Liver (tissue), 9 donors: ENCODE measurements around the gene NMS. TPM values are rescaled to one million over a fixed set of nuclear protein-coding genes. Genes with fewer than 3 reads are reported as not detected.

ENCODE experiments used
- DNase-seq: peaks from one replicate; pipeline ENCODE4 v3.0.0-alpha.2; 2017; ENCODE audit warnings: low spot score
- H3K27ac ChIP-seq, 2 donors: one replicate each; pipeline ENCODE4 v1.7.0; 2013; ENCODE audit warnings: inconsistent platforms in 2 of 2, low read length in 2 of 2, control low read depth in 1 of 2, low read depth in 1 of 2, mild to moderate bottlenecking in 1 of 2
- H3K27me3 ChIP-seq, 4 donors: one replicate each; pipeline versions ENCODE4 v1.6.1 to v1.7.0; 2013; ENCODE audit warnings: low read length in 3 of 4, inconsistent platforms in 1 of 4, mild to moderate bottlenecking in 1 of 4, moderate library complexity in 1 of 4; ENCODE audit not compliant: control insufficient read depth in 4 of 4, insufficient read depth in 4 of 4
- H3K36me3 ChIP-seq, 4 donors: one replicate each; pipeline versions ENCODE4 v1.6.1 to v1.7.0; 2013; ENCODE audit warnings: low read length in 3 of 4, mild to moderate bottlenecking in 3 of 4, low read depth in 1 of 4, moderate library complexity in 1 of 4; ENCODE audit not compliant: control insufficient read depth in 4 of 4, insufficient read depth in 3 of 4
- H3K4me1 ChIP-seq, 4 donors: one replicate each; pipeline versions ENCODE4 v1.6.1 to v1.7.0; 2013; ENCODE audit warnings: low read length in 3 of 4, mild to moderate bottlenecking in 3 of 4, moderate library complexity in 1 of 4; ENCODE audit not compliant: control insufficient read depth in 4 of 4, insufficient read depth in 4 of 4
- H3K4me3 ChIP-seq, 3 donors: one replicate each; pipeline versions ENCODE4 v1.6.1 to v1.7.0; 2013; ENCODE audit warnings: low read length in 3 of 3, control low read depth in 1 of 3, low read depth in 1 of 3, mild to moderate bottlenecking in 1 of 3
- H3K9ac ChIP-seq, 2 donors: one replicate each; pipeline ENCODE4 v1.7.0; 2013; ENCODE audit warnings: low read length in 2 of 2, mild to moderate bottlenecking in 2 of 2, moderate library complexity in 2 of 2, control low read depth in 1 of 2, low read depth in 1 of 2
- H3K9me3 ChIP-seq, 4 donors: one replicate each; pipeline versions ENCODE4 v1.6.1 to v1.7.0; 2013; ENCODE audit warnings: low read length in 3 of 4; ENCODE audit not compliant: control insufficient read depth in 4 of 4
- EGR1 ChIP-seq, 2 donors: IDR thresholded peaks; 2 replicates each; pipeline ENCODE4 v1.6.1; 2016 to 2018; ENCODE audit warnings: antibody characterized with exemption in 2 of 2, low read depth in 2 of 2
- FOXA1 ChIP-seq: IDR thresholded peaks from 2 replicates; pipeline ENCODE4 v1.6.1; 2016; ENCODE audit warnings: antibody characterized with exemption
- FOXA2 ChIP-seq: IDR thresholded peaks from 2 replicates; pipeline ENCODE4 v1.6.1; 2016; ENCODE audit warnings: antibody characterized with exemption
- GABPA ChIP-seq, 2 donors: IDR thresholded peaks in 1 of 2; conservative IDR thresholded peaks in 1 of 2; 2 replicates each; pipeline ENCODE4 v1.6.1; 2016; ENCODE audit warnings: antibody characterized with exemption in 2 of 2, mild to moderate bottlenecking in 1 of 2, moderate library complexity in 1 of 2
- HNF4A ChIP-seq, 2 donors: conservative IDR thresholded peaks; 2 replicates each; pipeline ENCODE4 v1.6.1; 2016; ENCODE audit warnings: antibody characterized with exemption in 2 of 2, mild to moderate bottlenecking in 2 of 2
- HNF4G ChIP-seq: IDR thresholded peaks from 2 replicates; pipeline ENCODE4 v1.6.1; 2016; ENCODE audit warnings: antibody characterized with exemption
- JUND ChIP-seq, 2 donors: IDR thresholded peaks; 2 replicates each; pipeline ENCODE4 v1.6.1; 2016; ENCODE audit warnings: antibody characterized with exemption in 2 of 2
- RAD21 ChIP-seq, 2 donors: IDR thresholded peaks; 2 replicates each; pipeline ENCODE4 v1.6.1; 2016; ENCODE audit warnings: antibody characterized with exemption in 2 of 2, mild to moderate bottlenecking in 2 of 2
- RXRA ChIP-seq, 2 donors: IDR thresholded peaks; 2 replicates each; pipeline ENCODE4 v1.6.1; 2017 to 2018; ENCODE audit warnings: antibody characterized with exemption in 2 of 2, mild to moderate bottlenecking in 1 of 2
- SP1 ChIP-seq: IDR thresholded peaks from 2 replicates; pipeline ENCODE4 v1.6.1; 2018; ENCODE audit warnings: antibody characterized with exemption, mild to moderate bottlenecking
- TAF1 ChIP-seq: conservative IDR thresholded peaks from 2 replicates; pipeline ENCODE4 v1.6.1; 2016; ENCODE audit warnings: antibody characterized with exemption, mild to moderate bottlenecking
- YY1 ChIP-seq: IDR thresholded peaks from 2 replicates; pipeline ENCODE4 v1.6.1; 2016; ENCODE audit warnings: antibody characterized with exemption, mild to moderate bottlenecking
- WGBS: extraction: QIAGEN DNeasy Blood & Tissue Kit; methylation state at CpG from one replicate; pipeline ENCODE4 v1.1.7; 2013; 5-methylcytosine and 5-hydroxymethylcytosine counted together
- polyA plus RNA-seq, 2 donors: library from polyadenylated mRNA; stranded (reverse) in 1 of 2; unstranded in 1 of 2; fragments of 200-250 nt in 1 of 2; fragments of >200 nt in 1 of 2; fragmentation: Nextera tagmentation in 1 of 2; extraction: Ambion mirVana in 1 of 2; gene quantifications; one replicate each; pipeline versions ENCODE4 v1.2.1 to v1.2.3, GENCODE V29; 2013 to 2015
- total RNA-seq, 2 donors: library from RNA; depleted of rRNA; stranded (reverse); fragments of >200 nt; gene quantifications; one replicate each; pipeline ENCODE4 v1.2.3, GENCODE V29; 2014
- TF ChIP-seq, protein P1 (sequence below): fragments of 150-350 bp; IDR thresholded peaks from 2 replicates; pipeline ENCODE4 v1.5.1; 2017; ENCODE audit warnings: improper control_type of control experiment, low read depth, low read length; ENCODE audit not compliant: missing input control
- TF ChIP-seq, protein P2 (sequence below): IDR thresholded peaks from 2 replicates; pipeline ENCODE4 v1.6.1; 2016; ENCODE audit warnings: antibody characterized with exemption
- TF ChIP-seq, protein P3 (sequence below): IDR thresholded peaks from 2 replicates; pipeline ENCODE4 v1.6.1; 2016; ENCODE audit warnings: antibody characterized with exemption
- TF ChIP-seq, protein P4 (sequence below): IDR thresholded peaks from 2 replicates; pipeline ENCODE4 v1.6.1; 2016; ENCODE audit warnings: antibody characterized with exemption
- TF ChIP-seq, protein P5 (sequence below): IDR thresholded peaks from 2 replicates; pipeline ENCODE4 v1.6.1; 2016; ENCODE audit warnings: antibody characterized with exemption, mild to moderate bottlenecking
- donor health status: healthy.
- donor health status: healthy.
- donor health status: healthy.
- donor health status: healthy.
- donor health status: healthy.

Gene NMS
- total and polyA plus RNA-seq, 4 donors = not detected

DNA sequence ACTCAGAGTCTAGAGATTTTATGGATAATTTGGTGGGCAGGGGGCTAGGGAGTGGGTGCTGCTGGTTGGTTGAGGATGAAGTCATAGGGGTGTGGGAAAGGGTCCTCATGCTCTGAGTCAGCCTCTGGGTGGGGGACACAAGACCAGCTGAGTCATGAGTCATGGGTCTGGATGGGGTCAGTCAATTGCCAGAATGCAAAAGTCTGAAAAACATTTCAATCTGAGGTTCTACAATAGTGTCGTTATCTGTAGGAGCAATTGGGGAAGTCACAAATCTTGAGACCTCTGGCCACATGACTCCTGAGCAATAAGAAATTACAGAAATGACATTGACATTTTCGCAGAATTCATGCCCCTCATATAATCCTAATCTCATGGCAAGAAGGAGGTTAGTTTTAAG lies 15.1 kb downstream of the NMS start:
- Histone ChIP-seq H3K9ac (no peak overlapping the region), H3K27ac (no peak overlapping the region), H3K36me3 (no peaks in the 10 kb centered on the region), H3K4me3 (no peak overlapping the region), H3K9me3 (no peaks in the 10 kb centered on the region), H3K27me3 (no peaks in the 10 kb centered on the region), H3K4me1 (no peaks in the 10 kb centered on the region)
- WGBS = 91% methylated on average over 2 of the region's 2 CpGs
- no peak for TF ChIP-seq SP1
- TF ChIP-seq FOXA1 = no peak
- no peak for TF ChIP-seq GABPA (IDR thresholded peaks at IDR 0.05 in 1 of 2, conservative IDR thresholded peaks at IDR 0.05 in 1 of 2)
- TF ChIP-seq EGR1 (IDR thresholded peaks at IDR 0.05; ENCODE audit: low read depth in 2 of 2) = no peak
- TF ChIP-seq, protein P1, sequence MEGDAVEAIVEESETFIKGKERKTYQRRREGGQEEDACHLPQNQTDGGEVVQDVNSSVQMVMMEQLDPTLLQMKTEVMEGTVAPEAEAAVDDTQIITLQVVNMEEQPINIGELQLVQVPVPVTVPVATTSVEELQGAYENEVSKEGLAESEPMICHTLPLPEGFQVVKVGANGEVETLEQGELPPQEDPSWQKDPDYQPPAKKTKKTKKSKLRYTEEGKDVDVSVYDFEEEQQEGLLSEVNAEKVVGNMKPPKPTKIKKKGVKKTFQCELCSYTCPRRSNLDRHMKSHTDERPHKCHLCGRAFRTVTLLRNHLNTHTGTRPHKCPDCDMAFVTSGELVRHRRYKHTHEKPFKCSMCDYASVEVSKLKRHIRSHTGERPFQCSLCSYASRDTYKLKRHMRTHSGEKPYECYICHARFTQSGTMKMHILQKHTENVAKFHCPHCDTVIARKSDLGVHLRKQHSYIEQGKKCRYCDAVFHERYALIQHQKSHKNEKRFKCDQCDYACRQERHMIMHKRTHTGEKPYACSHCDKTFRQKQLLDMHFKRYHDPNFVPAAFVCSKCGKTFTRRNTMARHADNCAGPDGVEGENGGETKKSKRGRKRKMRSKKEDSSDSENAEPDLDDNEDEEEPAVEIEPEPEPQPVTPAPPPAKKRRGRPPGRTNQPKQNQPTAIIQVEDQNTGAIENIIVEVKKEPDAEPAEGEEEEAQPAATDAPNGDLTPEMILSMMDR = no peak
- TF ChIP-seq TAF1 = no peak
- TF ChIP-seq, protein P2, sequence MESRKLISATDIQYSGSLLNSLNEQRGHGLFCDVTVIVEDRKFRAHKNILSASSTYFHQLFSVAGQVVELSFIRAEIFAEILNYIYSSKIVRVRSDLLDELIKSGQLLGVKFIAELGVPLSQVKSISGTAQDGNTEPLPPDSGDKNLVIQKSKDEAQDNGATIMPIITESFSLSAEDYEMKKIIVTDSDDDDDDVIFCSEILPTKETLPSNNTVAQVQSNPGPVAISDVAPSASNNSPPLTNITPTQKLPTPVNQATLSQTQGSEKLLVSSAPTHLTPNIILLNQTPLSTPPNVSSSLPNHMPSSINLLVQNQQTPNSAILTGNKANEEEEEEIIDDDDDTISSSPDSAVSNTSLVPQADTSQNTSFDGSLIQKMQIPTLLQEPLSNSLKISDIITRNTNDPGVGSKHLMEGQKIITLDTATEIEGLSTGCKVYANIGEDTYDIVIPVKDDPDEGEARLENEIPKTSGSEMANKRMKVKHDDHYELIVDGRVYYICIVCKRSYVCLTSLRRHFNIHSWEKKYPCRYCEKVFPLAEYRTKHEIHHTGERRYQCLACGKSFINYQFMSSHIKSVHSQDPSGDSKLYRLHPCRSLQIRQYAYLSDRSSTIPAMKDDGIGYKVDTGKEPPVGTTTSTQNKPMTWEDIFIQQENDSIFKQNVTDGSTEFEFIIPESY = no peak
- no peak for TF ChIP-seq HNF4G
- TF ChIP-seq, protein P3, sequence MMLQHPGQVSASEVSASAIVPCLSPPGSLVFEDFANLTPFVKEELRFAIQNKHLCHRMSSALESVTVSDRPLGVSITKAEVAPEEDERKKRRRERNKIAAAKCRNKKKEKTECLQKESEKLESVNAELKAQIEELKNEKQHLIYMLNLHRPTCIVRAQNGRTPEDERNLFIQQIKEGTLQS = no peak
- no peak for TF ChIP-seq FOXA2
- DNase-seq = no peak

DNA sequence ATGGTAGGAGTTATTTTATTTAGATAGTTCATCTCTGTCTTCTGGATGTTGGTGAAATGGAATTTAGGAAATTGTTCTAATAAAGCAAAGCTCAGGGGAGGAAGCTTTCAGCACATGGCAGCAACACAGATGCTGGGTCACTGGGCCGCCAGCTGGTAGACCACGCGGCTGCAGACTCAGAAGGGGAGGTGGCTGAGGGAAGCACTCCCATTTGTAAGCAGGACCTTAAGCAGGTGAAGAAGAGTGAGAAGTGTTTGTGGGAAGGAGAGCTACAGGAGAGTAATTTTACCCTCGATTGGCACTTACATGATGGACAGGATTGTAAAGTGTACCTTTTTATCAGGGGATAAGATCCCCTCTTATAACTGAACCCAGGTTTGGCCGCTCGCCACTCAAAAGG lies 24.4 kb downstream of the NMS start:
- no peaks in the 10 kb centered on the region for H3K36me3 ChIP-seq
- 79% methylated on average over 6 of the region's 6 CpGs for WGBS
- no peak overlapping the region for H3K9ac ChIP-seq
- H3K4me1 ChIP-seq = no peaks in the 10 kb centered on the region
- no peak for DNase-seq
- no peak overlapping the region for H3K4me3 ChIP-seq
- H3K27me3 ChIP-seq = no peaks in the 10 kb centered on the region
- TF ChIP-seq SP1 (no peak), HNF4G (no peak), FOXA2 (no peak), EGR1 (IDR thresholded peaks at IDR 0.05; ENCODE audit: low read depth in 2 of 2) (no peak), RAD21 (IDR thresholded peaks at IDR 0.05) (no peak), TAF1 (no peak), JUND (IDR thresholded peaks at IDR 0.05) (no peak), YY1 (no peak), GABPA (IDR thresholded peaks at IDR 0.05 in 1 of 2, conservative IDR thresholded peaks at IDR 0.05 in 1 of 2) (no peak), FOXA1 (no peak), RXRA (IDR thresholded peaks at IDR 0.05) (no peak), HNF4A (conservative IDR thresholded peaks at IDR 0.05) (no peak)
- TF ChIP-seq, protein P4, sequence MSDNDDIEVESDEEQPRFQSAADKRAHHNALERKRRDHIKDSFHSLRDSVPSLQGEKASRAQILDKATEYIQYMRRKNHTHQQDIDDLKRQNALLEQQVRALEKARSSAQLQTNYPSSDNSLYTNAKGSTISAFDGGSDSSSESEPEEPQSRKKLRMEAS = no peak
- TF ChIP-seq, protein P3 = no peak
- TF ChIP-seq, protein P1 = no peak
- TF ChIP-seq, protein P2 = no peak
- TF ChIP-seq, protein P5, sequence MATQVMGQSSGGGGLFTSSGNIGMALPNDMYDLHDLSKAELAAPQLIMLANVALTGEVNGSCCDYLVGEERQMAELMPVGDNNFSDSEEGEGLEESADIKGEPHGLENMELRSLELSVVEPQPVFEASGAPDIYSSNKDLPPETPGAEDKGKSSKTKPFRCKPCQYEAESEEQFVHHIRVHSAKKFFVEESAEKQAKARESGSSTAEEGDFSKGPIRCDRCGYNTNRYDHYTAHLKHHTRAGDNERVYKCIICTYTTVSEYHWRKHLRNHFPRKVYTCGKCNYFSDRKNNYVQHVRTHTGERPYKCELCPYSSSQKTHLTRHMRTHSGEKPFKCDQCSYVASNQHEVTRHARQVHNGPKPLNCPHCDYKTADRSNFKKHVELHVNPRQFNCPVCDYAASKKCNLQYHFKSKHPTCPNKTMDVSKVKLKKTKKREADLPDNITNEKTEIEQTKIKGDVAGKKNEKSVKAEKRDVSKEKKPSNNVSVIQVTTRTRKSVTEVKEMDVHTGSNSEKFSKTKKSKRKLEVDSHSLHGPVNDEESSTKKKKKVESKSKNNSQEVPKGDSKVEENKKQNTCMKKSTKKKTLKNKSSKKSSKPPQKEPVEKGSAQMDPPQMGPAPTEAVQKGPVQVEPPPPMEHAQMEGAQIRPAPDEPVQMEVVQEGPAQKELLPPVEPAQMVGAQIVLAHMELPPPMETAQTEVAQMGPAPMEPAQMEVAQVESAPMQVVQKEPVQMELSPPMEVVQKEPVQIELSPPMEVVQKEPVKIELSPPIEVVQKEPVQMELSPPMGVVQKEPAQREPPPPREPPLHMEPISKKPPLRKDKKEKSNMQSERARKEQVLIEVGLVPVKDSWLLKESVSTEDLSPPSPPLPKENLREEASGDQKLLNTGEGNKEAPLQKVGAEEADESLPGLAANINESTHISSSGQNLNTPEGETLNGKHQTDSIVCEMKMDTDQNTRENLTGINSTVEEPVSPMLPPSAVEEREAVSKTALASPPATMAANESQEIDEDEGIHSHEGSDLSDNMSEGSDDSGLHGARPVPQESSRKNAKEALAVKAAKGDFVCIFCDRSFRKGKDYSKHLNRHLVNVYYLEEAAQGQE = no peak
- H3K27ac ChIP-seq = no peak overlapping the region
- H3K9me3 ChIP-seq = peaks cover 0 to 4% (median 0%) of the 10 kb centered on the region in 4 donors
